ENCODE results near the gene MTMR12. TPM values are rescaled to one million over a fixed set of nuclear protein-coding genes. Genes with fewer than 3 reads are reported as not detected.
A peak's percentile ranks its signal among the peaks of the same experiment; 100 is the strongest.

MTMR12 gene
- total and polyA plus RNA-seq, 7 experiments from 2014 or later = 12.4 to 28.2 (median 23.8) TPM

GRCh38 chr5:32197032-32197431 lies 115.7 kb downstream of the MTMR12 start:
- Mint-ChIP-seq H3K4me1 (peaks cover 0 to 11% (median 0%) of the 10 kb centered on the region in 7 donors), H3K36me3 (no peaks in the 10 kb centered on the region), H3K27me3 (peaks cover 8 to 25% (median 14%) of the 10 kb centered on the region in 5 donors), H3K27ac (no peak overlapping the region), H3K4me3 (no peak overlapping the region), H3K9me3 (no peaks in the 10 kb centered on the region)
- no peak for DNase-seq
- no peak overlapping the region for H3K27ac ChIP-seq (ENCODE audit: low read depth, low read length)
- ChIA-PET CTCF (no interaction called here), POLR2A (no interaction called here)
- no peak overlapping the region for H3K4me3 ChIP-seq (ENCODE audit: low read length)
- ATAC-seq = no peak
- no peaks in the 10 kb centered on the region for H3K27me3 ChIP-seq (ENCODE audit: control insufficient read depth in 2 of 2, insufficient read depth in 2 of 2, low read length in 2 of 2)
- no peaks in the 10 kb centered on the region for H3K36me3 ChIP-seq (ENCODE audit: control insufficient read depth in 2 of 3, insufficient read depth in 3 of 3, low read length in 3 of 3)
- intact Hi-C loops (cut with micrococcal nuclease) = no loop called here
- H3K4me1 ChIP-seq (ENCODE audit: control insufficient read depth in 2 of 2, insufficient read depth in 2 of 2, low read length in 2 of 2) = no peaks in the 10 kb centered on the region
- H3K9me3 ChIP-seq (ENCODE audit: control insufficient read depth in 2 of 3, low read length in 3 of 3) = no peaks in the 10 kb centered on the region

GRCh38 chr5:32195265-32195664 lies 117.5 kb downstream of the MTMR12 start:
- Mint-ChIP-seq H3K27me3 (peaks cover 9 to 26% (median 10%) of the 10 kb centered on the region in 5 donors), H3K9me3 (no peaks in the 10 kb centered on the region), H3K36me3 (no peaks in the 10 kb centered on the region), H3K27ac (no peak overlapping the region), H3K4me1 (peaks cover 0 to 8% (median 0%) of the 10 kb centered on the region in 7 donors), H3K4me3 (no peak overlapping the region)
- ATAC-seq = no peak
- Histone ChIP-seq H3K9me3 (ENCODE audit: control insufficient read depth in 2 of 3, low read length in 3 of 3) (no peaks in the 10 kb centered on the region), H3K36me3 (ENCODE audit: control insufficient read depth in 2 of 3, insufficient read depth in 3 of 3, low read length in 3 of 3) (no peaks in the 10 kb centered on the region), H3K27me3 (ENCODE audit: control insufficient read depth in 2 of 2, insufficient read depth in 2 of 2, low read length in 2 of 2) (no peaks in the 10 kb centered on the region), H3K4me1 (ENCODE audit: control insufficient read depth in 2 of 2, insufficient read depth in 2 of 2, low read length in 2 of 2) (no peaks in the 10 kb centered on the region), H3K27ac (ENCODE audit: low read depth, low read length) (no peak overlapping the region), H3K4me3 (ENCODE audit: low read length) (no peak overlapping the region)
- ChIA-PET CTCF (interaction anchor here (0.6 kb wide), 1 partner anchor 46 kb away, joined by 3 read pairs; no protein-coding TSS in a partner anchor), POLR2A (no interaction called here)
- intact Hi-C loops (cut with micrococcal nuclease) = no loop called here
- DNase-seq = no peak

- Mint-ChIP-seq H3K27ac (no peak overlapping the region), H3K36me3 (peaks cover 0 to 1% (median 0%) of the 10 kb centered on the region in 5 donors), H3K4me1 (peaks cover 0 to 7% (median 0%) of the 10 kb centered on the region in 7 donors), H3K9me3 (peaks cover 0 to 1% (median 0%) of the 10 kb centered on the region in 11 donors), H3K27me3 (peaks cover 9 to 22% (median 10%) of the 10 kb centered on the region in 5 donors), H3K4me3 (no peak overlapping the region)
- no peaks in the 10 kb centered on the region for H3K27me3 ChIP-seq (ENCODE audit: control insufficient read depth in 2 of 2, insufficient read depth in 2 of 2, low read length in 2 of 2)
- no peak overlapping the region for H3K27ac ChIP-seq (ENCODE audit: low read depth, low read length)
- DNase-seq = no peak
- peak; percentile 57 for ATAC-seq
- intact Hi-C loops (cut with micrococcal nuclease) = no loop called here
- POLR2A ChIA-PET = interaction anchor here (0.6 kb wide), 1 partner anchor 272 kb away, joined by 3 read pairs; no protein-coding TSS in a partner anchor
- no peak overlapping the region for H3K4me3 ChIP-seq (ENCODE audit: low read length)
- CTCF ChIA-PET = no interaction called here
- no peaks in the 10 kb centered on the region for H3K9me3 ChIP-seq (ENCODE audit: control insufficient read depth in 2 of 3, low read length in 3 of 3)
- no peaks in the 10 kb centered on the region for H3K36me3 ChIP-seq (ENCODE audit: control insufficient read depth in 2 of 3, insufficient read depth in 3 of 3, low read length in 3 of 3)
- no peaks in the 10 kb centered on the region for H3K4me1 ChIP-seq (ENCODE audit: control insufficient read depth in 2 of 2, insufficient read depth in 2 of 2, low read length in 2 of 2)
Observed at GRCh38 chr5:32193591-32193990, 119.1 kb downstream of the MTMR12 start.

- CTCF ChIA-PET = interaction anchor here (0.7 kb wide), 1 partner anchor 294 kb away, joined by 7 read pairs; no protein-coding TSS in a partner anchor
- DNase-seq (no peak), ATAC-seq (no peak)
- Mint-ChIP-seq H3K9me3 (peaks cover 0 to 8% (median 0%) of the 10 kb centered on the region in 11 donors), H3K4me3 (no peak overlapping the region), H3K27me3 (peaks cover 9 to 21% (median 10%) of the 10 kb centered on the region in 5 donors), H3K4me1 (peaks cover 0 to 7% (median 0%) of the 10 kb centered on the region in 7 donors), H3K36me3 (peaks cover 0 to 4% (median 0%) of the 10 kb centered on the region in 5 donors), H3K27ac (no peak overlapping the region)
- no peaks in the 10 kb centered on the region for H3K4me1 ChIP-seq (ENCODE audit: control insufficient read depth in 2 of 2, insufficient read depth in 2 of 2, low read length in 2 of 2)
- intact Hi-C loops (cut with micrococcal nuclease) = no loop called here
- H3K4me3 ChIP-seq (ENCODE audit: low read length) = no peak overlapping the region
- no peaks in the 10 kb centered on the region for H3K27me3 ChIP-seq (ENCODE audit: control insufficient read depth in 2 of 2, insufficient read depth in 2 of 2, low read length in 2 of 2)
- no peak overlapping the region for H3K27ac ChIP-seq (ENCODE audit: low read depth, low read length)
- H3K36me3 ChIP-seq (ENCODE audit: control insufficient read depth in 2 of 3, insufficient read depth in 3 of 3, low read length in 3 of 3) = no peaks in the 10 kb centered on the region
- POLR2A ChIA-PET = interaction anchor here (0.6 kb wide), 1 partner anchor 176 kb away, joined by 11 read pairs; no protein-coding TSS in a partner anchor
- H3K9me3 ChIP-seq (ENCODE audit: control insufficient read depth in 2 of 3, low read length in 3 of 3) = no peaks in the 10 kb centered on the region
Observed at GRCh38 chr5:32190095-32190494, 122.6 kb downstream of the MTMR12 start.

DNA sequence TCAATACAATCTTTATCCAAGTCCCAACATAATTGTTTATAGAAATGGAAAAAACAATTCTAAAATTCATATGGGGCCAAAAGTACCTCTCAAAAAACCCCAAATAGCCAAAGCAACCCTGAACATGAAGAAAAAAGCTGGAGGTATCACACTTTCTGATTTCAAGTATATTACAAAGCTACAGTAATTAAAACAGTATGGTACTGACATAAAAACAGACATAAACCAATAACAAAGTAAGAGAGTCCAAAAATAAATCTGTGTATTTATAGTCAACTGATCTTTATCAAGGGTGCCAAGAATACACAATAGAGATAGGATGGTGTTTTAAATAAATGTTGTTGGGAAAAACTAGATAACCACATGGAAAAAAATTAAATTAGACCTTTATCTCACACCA lies 125.1 kb downstream of the MTMR12 start:
- peaks cover 0 to 4% (median 0%) of the 10 kb centered on the region in 5 donors for H3K36me3 Mint-ChIP-seq
- H3K9me3 Mint-ChIP-seq = peaks cover 0 to 8% (median 0%) of the 10 kb centered on the region in 11 donors
- no peak for DNase-seq
- H3K36me3 ChIP-seq (ENCODE audit: control insufficient read depth in 2 of 3, insufficient read depth in 3 of 3, low read length in 3 of 3) = no peaks in the 10 kb centered on the region
- intact Hi-C loops (cut with micrococcal nuclease) = no loop called here
- H3K27me3 Mint-ChIP-seq = peaks cover 0 to 5% (median 0%) of the 10 kb centered on the region in 5 donors
- no peak for ATAC-seq
- no peaks in the 10 kb centered on the region for H3K4me1 ChIP-seq (ENCODE audit: control insufficient read depth in 2 of 2, insufficient read depth in 2 of 2, low read length in 2 of 2)
- no peak overlapping the region for H3K27ac Mint-ChIP-seq
- POLR2A ChIA-PET = interaction anchor here (0.6 kb wide), 1 partner anchor 313 kb away, joined by 5 read pairs; no protein-coding TSS in a partner anchor
- no peak overlapping the region for H3K27ac ChIP-seq (ENCODE audit: low read depth, low read length)
- H3K4me3 Mint-ChIP-seq = no peak overlapping the region
- CTCF ChIA-PET = no interaction called here
- peaks cover 0 to 5% (median 0%) of the 10 kb centered on the region in 7 donors for H3K4me1 Mint-ChIP-seq
- H3K9me3 ChIP-seq (ENCODE audit: control insufficient read depth in 2 of 3, low read length in 3 of 3) = no peaks in the 10 kb centered on the region
- H3K27me3 ChIP-seq (ENCODE audit: control insufficient read depth in 2 of 2, insufficient read depth in 2 of 2, low read length in 2 of 2) = no peaks in the 10 kb centered on the region
- H3K4me3 ChIP-seq (ENCODE audit: low read length) = no peak overlapping the region

GRCh38 chr5:32182463-32183063 lies 130.2 kb downstream of the MTMR12 start:
- CTCF ChIA-PET = no interaction called here
- Histone ChIP-seq H3K27ac (ENCODE audit: low read depth, low read length) (no peak overlapping the region), H3K27me3 (ENCODE audit: control insufficient read depth in 2 of 2, insufficient read depth in 2 of 2, low read length in 2 of 2) (no peaks in the 10 kb centered on the region), H3K4me1 (ENCODE audit: control insufficient read depth in 2 of 2, insufficient read depth in 2 of 2, low read length in 2 of 2) (no peaks in the 10 kb centered on the region), H3K36me3 (ENCODE audit: control insufficient read depth in 2 of 3, insufficient read depth in 3 of 3, low read length in 3 of 3) (no peaks in the 10 kb centered on the region), H3K4me3 (ENCODE audit: low read length) (no peak overlapping the region), H3K9me3 (ENCODE audit: control insufficient read depth in 2 of 3, low read length in 3 of 3) (no peaks in the 10 kb centered on the region)
- POLR2A ChIA-PET = interaction anchor here (0.9 kb wide), 1 partner anchor 423 kb away, joined by 3 read pairs; no protein-coding TSS in a partner anchor
- Mint-ChIP-seq H3K36me3 (peaks cover 0 to 8% (median 0%) of the 10 kb centered on the region in 5 donors), H3K9me3 (peaks cover 0 to 4% (median 0%) of the 10 kb centered on the region in 11 donors), H3K27ac (no peak overlapping the region), H3K4me3 (no peak overlapping the region), H3K27me3 (peaks cover 0 to 6% (median 3%) of the 10 kb centered on the region in 5 donors), H3K4me1 (peaks cover 0 to 8% (median 0%) of the 10 kb centered on the region in 7 donors)
- ATAC-seq (peak; percentile 42), DNase-seq (no peak)
- intact Hi-C loops (cut with micrococcal nuclease) = no loop called here
